DMS114 treated with DMSO at 0.1 percent for 48 hours (cell line): Measurements from ENCODE around the gene BCL2.

Experiments used
- DNase-seq: peaks from one replicate; lab custom pipeline; 2025; ENCODE audit not compliant: unreplicated experiment; lab: John Stamatoyannopoulos, UW

The BCL2 gene

DNA sequence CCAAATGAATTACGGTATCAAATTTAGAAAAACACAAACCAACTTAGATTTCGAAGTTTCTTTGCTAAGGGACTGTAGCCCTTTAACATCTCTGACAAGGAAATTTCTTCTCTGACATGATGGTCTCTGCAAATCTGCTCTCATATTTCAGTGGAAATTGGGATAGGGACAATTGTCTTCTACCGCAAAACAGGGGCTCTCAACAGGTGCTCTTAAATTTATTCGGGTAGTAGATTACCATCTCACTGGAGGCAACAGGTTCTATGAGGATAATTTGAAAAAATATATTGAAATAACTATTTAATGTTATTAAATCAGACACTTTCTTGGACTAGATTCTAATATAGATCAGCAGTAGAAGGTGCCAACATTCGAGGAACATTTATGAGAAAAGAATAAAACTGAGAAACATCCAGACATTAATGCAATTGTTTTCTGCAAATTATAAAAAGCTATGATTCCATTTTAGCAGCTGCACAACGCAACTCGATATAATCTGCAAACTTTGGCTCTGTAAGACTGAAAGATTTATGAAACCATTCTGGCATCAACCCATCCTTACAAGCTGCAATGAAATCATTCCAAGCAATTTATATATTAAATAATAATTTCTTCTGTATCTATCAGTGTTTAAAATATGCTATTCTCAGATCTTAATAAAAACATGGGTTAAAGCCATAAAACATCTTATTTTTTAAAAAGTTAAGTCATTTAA is 10.0 kb upstream of the BCL2 start:
- no peak for DNase-seq

DNA sequence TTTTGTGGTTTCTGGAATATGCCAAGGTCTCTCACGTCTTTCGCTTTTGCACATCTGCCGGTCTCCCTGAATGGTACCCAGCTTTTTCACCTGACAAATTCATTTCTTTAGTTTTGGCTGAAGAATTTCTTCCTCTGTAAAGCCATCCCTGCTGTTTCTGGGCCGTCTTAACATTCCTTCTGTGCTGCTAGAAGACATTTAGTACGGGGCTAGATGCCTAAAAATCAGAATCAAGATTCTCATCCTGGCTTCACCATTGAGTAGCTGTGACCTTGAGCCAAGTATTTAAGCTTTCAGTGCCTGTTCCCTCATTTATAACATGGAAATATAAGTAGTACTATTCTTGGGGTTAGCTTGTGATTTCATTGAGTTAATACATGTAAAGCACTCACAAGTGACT is 6.4 kb upstream of the BCL2 start:
- DNase-seq: no peak

DNA sequence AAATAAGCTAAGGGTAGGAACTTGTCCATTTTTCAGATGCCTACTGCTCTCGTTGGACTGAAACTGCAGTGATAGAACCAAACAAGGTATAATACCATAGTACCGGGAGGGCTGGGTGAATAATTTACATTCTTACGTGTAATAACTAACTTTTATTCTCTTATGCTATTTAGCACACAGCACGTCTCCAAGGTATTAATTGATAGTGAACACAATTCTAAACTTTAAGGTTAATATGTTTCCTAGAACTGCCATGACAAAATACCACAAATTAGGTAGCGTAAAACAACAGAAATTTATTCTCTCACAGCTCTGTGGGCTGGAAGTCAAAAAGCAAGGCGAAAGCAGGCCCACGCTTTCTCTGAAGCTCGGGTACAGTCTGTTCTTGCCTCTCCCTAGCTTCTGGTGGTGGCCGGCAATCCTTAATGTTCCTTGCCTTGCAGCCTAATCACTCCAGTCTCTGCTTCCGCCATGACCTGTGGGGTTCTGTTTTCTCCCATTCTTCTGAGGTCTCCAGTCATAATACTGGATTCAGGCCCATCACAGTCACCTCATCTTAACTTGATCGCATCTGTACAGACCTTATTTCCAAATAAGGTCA is 5.6 kb upstream of the BCL2 start:
- DNase-seq: no peak

DNA sequence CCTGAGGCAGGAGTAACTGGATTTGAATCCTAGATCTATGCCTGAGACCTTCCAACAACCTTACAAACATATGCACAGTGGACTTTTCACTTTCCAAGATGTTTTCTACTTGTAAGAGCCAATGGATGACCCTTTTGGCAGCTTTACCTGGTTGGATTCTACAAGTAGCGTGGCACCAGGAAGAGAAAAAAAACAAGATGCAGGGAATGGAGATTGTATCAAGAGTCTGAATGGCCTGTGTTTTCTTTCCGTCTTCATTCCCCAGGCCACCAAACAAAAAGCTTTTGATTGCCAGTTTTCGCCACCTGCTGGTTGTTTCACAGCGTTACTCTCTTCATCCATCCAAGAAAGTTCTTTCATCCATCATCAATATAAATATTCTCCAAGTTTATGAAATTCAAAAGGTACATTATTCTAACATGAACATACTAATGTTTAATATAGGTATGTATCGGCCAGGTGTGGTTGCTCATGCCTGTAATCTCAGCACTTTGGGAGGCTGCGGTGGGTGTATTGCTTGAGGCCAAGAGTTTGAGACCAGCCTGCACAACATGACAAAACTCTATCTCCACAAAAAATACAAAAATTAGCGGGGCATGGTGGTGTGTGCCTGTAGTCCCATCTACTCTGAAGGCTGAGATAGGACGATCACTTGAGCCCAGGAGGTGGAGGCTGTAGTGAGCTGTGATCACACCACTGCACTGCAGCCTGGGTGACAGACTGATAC is 3.5 kb upstream of the BCL2 start:
- DNase-seq: peak; percentile 54

DNA sequence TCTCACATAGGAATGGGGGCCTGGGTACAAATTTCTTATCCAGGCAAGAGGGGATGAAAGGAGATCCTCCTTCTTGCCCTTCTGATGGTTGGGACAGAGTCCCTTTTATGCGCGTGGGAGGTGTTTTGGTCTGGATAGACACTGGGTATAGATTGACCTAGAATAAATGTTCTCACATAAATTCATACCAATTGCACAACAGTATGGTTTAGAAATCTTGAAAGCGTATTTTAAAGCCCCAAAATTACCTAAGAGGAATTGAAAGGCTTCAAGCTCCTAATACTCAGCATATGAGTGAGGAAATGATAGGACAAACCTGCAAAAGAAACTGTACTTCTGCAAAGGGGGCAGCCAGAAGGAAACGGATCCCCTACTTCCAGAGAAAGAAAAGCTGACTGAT is 2.6 kb upstream of the BCL2 start:
- no peak for DNase-seq

DNA sequence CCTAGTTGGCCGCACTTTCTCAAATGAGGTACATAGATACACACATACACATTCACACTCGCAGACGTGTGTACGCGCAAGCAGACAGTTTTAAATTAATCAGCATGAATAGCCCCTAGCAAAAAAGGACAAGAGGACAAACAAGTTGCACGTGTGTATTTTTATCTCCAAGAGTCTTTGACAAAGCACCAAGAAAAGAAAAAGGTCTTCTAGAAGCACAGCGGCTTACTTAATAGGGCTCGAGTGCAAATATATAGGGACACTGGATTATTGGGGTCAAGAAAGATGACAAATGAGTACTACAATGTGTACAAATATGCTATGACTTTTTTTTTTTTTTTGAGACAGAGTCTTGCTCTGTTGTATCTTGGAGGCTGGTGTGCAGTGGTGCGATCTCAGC is 1.7 kb upstream of the BCL2 start:
- DNase-seq: no peak

DNA sequence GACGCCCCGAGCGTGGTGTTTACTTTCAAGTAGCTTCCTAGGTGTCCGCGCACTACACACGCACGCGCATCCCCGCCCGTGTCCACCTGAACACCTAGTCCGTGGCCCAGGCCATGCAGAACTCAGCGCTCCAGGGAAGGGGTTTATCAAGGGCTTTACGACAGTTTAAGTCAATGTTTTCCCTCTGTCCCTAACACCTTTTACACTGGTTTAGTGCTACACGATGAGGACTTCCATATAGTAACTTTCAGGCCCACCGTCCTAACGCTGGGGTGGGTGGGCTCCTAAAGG is 1.4 kb upstream of the BCL2 start:
- no peak for DNase-seq

DNA sequence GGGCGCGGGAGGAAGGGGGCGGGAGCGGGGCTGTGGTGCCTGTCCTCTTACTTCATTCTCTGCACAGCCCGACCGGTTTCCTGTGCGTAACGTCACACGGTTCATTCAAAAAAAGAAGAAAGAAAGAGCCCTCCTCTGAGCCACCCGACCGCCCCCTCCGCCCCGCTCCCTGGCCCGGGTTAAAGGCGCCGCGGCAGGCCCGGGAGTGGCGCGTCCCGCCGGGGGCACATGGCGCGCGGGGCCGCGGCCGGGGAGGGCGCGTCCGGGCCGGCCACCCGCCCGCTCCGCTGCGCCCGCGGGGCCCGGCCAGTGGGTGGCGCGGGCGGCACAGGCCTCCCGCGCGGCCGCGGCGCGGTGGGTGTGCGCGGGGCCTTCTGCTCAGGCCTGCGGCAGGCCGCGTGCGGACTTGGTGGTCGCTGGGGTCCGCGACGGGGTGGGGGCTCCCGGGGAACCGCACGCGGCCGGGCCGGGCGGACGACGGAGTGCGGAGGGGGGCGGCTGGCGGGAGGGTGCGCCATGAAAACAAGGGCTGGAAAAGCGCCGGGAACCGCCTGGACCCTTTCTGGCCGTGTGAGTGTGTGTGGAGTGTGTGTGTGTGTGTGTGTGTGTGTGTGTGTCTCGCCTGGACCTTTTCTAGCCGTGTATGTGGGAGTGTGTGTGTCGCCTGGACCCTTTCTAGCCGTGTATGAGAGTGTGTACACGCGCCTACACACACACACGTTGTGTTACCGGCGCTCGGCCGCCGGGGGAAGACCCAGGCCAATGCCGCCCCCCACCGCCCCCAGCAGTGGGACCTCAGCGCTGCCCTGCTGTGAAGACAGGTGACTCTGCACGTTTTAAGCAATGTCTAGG is 780 bp upstream of the BCL2 start:
- peak; percentile 13 for DNase-seq

DNA sequence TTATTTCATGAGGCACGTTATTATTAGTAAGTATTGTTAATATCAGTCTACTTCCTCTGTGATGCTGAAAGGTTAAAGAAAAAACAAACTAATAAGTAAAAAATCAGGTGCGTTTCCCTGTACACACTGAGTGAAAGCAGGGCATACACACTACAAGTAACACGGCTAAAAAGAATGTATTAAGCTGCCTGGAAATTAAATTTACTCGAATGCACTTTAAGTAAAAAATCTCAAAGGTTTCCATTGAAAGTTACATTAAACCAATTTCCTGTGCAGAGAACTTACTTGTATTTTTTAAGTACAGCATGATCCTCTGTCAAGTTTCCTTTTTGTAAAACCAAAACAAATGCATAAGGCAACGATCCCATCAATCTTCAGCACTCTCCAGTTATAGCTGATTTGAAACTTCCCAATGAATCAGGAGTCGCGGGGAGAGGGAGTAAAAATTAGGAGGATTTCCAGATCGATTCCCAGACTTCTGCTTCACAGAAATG is 633 bp downstream of the BCL2 start:
- DNase-seq: no peak

DNA sequence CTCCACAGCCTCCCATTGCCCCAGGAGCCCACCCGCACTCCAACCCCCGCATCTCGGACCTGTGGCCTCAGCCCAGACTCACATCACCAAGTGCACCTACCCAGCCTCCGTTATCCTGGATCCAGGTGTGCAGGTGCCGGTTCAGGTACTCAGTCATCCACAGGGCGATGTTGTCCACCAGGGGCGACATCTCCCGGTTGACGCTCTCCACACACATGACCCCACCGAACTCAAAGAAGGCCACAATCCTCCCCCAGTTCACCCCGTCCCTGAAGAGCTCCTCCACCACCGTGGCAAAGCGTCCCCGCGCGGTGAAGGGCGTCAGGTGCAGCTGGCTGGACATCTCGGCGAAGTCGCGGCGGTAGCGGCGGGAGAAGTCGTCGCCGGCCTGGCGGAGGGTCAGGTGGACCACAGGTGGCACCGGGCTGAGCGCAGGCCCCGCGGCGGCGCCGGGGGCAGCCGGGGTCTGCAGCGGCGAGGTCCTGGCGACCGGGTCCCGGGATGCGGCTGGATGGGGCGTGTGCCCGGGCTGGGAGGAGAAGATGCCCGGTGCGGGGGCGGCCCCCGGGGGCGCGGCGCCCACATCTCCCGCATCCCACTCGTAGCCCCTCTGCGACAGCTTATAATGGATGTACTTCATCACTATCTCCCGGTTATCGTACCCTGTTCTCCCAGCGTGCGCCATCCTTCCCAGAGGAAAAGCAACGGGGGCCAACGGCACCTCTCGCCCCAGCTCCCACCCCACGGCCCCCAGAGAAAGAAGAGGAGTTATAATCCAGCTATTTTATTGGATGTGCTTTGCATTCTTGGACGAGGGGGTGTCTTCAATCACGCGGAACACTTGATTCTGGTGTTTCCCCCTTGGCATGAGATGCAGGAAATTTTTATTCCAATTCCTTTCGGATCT is 1.3 kb downstream of the BCL2 start:
- no peak for DNase-seq

DNA sequence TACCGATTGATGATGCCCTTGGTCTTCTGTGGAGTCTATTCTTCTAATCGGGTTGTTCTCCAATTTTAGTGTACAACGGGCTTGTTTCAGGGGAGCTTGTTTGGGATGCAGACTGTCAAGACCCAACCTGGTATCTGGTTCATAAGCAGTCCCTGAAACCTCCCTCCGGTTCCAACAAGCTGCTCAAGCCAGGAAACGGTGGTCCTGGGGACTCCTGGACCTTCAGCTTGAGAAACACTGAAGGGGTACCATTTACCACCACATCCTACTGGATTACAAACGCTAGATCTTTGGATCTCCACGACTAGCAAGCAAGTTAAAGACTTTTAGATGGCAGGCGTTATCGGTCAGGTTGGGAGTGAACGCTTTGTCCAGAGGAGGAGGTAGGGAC is 2.0 kb downstream of the BCL2 start:
- no peak for DNase-seq

DNA sequence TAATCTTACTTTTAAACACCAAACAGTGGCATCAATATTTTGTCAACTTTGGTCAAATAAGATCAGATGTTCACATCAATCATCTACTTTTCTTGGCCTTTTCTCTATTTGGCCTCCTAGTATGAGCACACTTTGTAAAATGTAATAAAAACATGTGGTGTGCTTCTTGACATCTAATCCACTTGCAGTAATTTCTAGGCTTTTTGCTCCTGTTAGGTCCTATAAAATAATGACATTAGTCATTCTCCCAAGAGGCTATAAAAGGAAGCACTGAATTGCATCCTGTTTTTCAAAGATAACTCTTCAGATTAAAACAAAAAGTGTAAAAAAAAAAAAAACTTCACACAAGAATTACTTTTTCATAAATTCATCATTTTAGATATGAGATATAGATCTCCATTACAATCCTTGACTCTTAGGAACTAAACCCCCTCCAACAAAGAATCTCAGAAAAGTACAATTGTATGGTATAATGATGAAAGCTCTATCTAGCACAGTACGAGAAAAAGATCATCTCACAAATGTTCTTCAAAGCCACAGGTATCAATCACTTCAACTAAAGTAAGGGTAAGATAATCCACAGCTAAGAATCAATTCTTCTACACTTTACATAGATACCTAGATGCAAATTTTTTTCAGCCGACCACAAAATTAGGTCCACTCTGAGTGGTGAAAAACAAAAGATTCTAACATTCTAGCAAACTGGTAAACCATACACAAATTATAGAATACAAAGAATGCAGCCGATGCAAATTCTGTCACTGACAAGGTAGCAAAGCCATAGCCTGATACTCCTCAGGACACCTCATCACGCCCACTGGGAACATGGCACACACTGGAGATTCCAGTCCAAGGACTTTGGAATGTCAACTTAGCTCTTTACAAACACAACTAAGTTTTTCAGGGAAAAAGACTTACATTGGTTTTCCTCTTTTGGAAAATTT is 2.7 kb downstream of the BCL2 start:
- no peak for DNase-seq

DNA sequence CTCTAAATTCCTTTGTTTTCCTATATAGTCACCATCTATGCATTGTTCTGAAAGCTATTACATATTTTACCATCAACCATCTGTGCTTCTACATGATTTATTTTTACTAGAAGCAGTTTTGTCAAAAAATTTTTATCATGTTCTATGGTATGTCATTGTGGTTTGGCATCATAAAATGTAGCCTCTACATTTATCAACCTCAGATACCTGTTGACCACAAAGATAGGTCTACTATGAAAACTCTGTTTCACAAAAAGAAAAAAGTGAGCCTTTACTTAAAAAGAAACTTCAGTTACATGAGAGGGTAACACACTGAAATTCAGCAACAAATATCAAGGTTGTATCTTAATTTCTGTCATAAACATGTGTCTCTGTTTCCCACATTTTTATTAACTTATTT is 3.7 kb downstream of the BCL2 start:
- no peak for DNase-seq

DNA sequence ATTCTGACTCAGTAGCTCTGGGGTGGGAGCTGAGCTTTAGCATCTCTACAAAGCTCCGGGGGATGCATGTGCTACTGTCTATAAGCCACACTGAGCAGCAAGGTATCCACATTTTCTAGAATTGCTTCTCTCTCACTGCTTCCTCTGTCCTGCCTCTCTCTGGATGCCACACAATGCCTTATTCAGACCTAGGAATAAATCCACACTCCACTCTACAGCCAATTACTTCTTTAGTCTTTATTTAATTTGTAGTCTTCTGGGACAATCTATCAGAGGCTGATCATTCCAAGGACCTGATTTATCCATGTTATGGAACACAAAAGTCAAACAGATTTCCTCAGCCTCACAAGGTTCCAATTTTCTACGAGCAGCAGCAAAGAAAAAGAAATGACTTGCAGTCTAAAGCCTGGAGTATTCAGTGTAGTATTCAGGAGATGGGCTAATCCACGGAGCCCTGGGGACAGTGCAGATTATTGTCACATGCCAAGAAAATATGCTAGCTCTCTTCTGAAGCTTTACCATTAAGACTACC is 4.4 kb downstream of the BCL2 start:
- no peak for DNase-seq

DNA sequence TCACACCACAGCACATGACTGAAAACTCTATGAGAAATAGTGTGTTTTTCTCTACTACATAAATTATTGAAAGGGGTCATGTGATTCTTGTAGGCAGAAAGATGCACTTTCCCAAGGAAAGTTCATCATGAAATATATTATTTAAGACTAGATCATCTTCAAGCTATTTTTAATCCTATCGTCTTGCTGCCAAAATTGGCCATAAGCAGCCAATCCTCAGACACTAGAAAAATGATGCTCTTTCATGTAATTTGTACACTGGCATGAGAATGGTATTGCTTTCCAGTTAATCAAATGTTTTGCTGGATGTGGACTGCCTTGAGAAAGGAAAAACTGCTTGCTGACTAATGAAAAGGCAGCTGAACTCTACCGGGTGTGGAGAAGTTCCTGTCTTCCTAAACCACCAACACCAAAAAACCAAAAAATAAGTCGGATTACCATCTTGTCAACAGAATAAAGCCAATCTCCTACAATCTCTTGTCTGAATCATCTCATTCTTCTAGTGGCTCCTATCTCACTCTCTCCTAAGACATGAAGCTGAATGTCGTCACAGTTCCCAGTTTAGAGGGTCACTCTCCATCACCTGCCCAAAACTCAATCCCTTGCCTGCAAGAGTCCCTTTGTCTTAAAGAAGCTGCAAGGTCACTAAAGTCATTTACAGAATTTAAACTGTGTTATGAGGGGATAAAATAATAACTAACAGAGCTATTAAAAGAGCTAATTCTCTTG is 5.3 kb downstream of the BCL2 start:
- DNase-seq: no peak

DNA sequence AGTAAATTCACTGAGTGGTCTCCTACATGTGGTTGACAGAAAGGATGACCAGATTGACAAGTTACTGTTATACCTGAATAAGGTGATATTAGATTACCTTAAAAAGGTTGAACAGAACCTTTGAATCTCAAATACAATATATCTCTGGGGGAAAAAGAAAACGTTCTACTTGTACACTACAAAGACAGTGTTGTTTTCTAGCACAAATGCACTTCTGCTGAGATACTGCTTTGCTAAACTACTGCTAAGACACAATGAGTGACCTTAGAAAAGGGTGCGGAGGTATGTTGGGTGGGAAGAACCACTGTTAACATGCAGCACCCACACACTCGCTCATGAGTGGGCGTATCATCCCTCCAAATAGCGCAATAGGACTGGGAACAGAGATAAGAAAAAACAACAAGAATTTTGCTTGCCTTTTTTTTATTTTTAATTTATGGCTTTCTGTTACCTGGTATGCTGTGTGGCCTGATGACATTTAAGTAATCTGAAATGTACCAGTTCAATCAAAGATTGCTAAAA is 6.1 kb downstream of the BCL2 start:
- no peak for DNase-seq

DNA sequence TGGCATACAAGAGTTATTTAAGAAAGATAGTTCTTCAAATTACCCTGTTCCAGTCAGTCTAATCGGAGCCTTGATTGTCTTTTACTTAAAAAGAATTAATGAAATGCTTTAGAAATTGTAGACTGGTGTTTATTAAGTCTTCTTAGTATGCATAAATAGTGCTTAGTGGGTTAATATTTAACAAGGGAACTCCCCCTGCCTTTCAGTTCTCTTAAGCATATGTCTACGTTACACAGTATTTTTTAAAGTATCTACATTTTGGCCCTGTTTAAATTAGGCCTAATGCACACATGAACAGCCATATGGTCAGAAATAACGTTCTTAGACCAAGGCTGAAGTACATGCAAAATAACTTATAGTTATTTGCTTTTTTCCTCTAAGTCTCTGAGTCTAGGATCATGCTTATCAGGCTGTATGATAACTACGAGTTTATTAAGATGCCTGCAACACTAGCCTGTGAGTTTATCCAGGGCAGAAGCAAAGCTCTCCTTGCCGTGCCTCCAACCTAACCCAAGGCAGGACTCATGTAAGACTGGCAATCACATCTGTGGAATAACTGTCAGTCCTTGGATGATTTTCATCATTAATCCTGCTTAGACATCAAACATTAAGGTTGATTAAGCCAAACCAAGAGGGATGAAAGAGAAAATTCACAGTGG is 6.7 kb downstream of the BCL2 start:
- DNase-seq: no peak

DNA sequence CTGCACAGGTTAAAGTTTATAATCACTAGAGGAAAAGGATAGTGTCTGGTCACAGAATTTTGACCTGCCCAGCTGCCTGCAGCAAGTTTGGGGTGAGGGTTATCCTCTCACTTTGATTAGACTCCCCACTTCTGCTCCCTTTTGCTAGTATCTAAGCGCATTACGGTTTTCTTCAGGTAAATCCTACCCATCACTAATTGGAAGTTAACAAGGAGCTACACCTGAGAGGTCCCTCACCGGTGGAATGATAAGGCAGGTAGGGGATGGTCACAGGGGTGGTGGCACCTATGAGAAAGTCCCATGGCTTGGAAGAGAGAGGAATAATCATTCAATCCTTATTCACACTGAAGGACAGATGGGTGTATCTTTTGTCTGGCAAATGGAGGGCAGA is 7.6 kb downstream of the BCL2 start:
- no peak for DNase-seq
